HG02678 (cell line): Measurements from ENCODE around the gene GDI2.

Experiments used
- ATAC-seq: cut with Tn5 transposase; IDR thresholded peaks from one replicate; pipeline ENCODE4 v1.9.1; 2021; ENCODE audit warnings: mild to moderate bottlenecking, moderate library complexity; ENCODE audit not compliant: unreplicated experiment

GDI2 gene

GRCh38 chr10:5746197-5746596, 67.0 kb downstream of the GDI2 start:
- no peak for ATAC-seq

DNA sequence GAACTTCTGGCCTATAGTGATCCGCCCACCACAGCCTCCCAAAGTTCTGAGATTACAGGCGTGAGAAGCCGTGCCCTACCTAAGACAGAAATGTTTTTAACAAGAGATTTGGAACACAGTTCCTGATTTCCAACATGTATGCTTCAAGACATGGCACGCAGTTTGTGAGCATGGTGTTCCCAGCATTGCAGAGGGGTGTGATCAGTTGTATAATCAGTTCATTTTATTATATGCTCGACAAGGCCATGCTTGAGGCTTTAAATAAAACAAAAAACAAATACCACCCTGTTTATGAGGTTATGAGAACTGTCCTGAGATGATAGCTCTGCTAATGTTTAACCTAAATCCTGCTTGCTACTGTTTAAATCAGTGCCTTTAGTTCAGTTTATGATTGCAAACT, 68.4 kb downstream of the GDI2 start:
- ATAC-seq, result no peak

GRCh38 chr10:5743736-5744135, 69.5 kb downstream of the GDI2 start:
- ATAC-seq, result no peak

- ATAC-seq, result no peak
Observed at GRCh38 chr10:5742116-5742515, 71.1 kb downstream of the GDI2 start.

- no peak for ATAC-seq
Observed at GRCh38 chr10:5741276-5741675, 72.0 kb downstream of the GDI2 start.

GRCh38 chr10:5738427-5738826, 74.8 kb downstream of the GDI2 start:
- no peak for ATAC-seq

DNA sequence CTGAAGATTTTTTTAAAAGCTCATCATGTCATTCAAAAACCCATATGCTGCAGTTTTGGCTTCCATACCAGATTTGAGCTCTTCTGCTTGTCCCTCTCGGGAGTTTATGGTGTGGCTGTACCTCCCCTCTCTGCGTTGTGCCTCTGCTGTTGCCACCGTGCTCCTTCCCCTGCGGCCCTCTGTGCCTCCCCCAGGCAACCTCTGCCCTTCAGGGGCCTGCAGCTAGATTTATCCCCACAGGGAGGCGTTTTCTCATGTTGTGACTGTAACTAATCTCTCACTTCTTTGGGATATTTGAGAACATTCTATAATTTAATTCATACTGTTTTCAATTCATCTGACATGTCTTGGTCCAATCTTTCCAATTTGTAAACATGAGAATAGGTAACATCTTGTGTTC, 75.9 kb downstream of the GDI2 start:
- ATAC-seq, result no peak

DNA sequence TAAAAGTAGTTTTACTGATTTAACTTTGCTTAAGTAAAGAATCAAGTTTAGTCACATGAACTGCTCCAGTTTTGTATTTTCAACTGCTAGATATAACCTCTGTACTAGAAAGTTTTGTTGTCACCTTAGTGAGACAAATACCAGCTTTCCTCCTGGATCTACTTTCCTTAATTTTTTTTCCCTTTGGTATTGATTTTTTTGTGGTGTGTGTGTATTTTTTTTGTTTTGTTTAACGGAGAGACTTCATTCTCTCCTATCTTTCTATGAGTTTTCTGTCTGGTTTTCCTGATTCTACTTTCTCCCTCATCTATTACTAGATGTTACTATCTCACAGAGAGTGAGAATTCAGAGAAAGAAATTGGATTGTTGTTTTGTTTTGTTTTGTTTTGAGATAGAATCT, 76.6 kb downstream of the GDI2 start:
- no peak for ATAC-seq

DNA sequence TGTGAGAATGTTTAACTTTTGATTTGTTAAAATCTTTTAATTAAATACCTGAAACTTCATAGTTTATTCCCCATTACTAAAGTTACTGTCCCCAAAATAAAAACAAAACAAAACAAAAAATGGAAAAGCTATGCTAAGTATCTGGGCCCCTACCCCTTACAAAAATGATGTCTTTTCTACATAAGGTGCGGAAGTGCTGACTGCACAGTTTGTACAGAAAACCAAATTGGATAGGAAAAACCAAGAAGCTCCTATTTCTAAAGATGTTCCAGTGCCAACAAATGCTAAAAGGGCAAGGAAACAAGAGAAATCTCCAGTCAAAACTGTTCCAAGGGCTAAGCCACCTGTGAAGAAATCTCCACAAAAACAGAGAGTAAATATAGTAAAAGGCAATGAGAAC, 78.1 kb downstream of the GDI2 start:
- ATAC-seq, result no peak

- ATAC-seq, result no peak
Observed at GRCh38 chr10:5732141-5732540, 81.1 kb downstream of the GDI2 start.

- ATAC-seq, result no peak
Observed at GRCh38 chr10:5731559-5731958, 81.7 kb downstream of the GDI2 start.

DNA sequence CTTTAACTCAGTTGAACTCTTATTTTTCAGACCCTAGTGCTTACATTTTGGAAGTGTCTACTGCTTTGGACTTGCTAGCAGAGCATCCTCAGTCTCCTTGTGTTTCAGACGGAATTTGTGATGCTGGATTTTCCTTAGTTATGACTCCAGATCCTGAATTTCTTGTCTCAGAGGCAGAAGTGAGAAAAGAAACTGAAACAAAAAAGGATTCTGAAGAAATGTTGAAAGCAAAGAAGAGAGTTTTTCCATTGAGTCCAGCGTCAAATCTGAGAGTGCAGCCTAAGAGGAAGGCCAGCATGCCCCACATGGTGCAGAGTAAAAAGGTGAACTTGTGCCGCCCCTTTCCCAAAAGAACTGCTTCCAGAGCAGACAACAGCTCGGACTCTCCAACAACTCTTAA, 82.5 kb downstream of the GDI2 start:
- ATAC-seq, result no peak

DNA sequence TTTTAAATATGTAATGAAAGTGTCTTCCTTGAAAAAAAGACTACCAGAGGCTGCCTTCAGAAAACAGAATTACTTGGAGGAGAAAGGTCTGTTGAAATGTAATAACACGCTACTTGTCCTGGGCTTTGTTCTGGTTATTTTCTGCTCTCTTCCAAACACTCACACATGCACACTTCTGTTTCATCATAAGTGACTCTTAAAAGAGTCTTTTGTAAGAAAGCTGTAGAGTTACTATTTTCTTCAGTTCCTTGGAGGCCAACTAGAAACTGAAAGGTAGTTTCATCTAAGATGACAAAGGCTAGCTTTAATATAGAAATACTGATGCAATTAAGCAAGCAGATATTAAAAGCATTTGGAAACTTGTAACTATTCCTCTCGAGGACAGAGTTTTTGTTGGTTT, 89.5 kb downstream of the GDI2 start:
- ATAC-seq, result no peak

GRCh38 chr10:5720182-5720581, 93.1 kb downstream of the GDI2 start:
- ATAC-seq, result no peak

DNA sequence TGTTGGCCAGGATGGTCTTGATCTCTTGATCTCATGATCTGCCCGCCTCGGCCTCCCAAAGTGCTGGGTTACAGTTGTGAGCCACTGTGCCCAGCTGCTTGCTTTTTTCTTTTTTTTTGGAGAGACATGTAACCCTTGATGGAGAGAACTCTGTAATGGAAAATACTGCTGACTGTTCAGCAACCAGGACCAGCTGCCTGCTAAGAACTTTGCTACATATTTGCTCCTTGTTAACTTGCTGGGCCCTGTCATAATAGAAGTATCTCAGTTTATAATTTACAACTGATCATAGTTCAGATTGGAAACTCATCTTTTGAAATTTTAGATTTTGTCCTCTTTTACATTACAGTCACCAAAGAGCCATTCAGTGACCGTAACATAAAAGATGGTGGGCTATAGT, 93.7 kb downstream of the GDI2 start:
- no peak for ATAC-seq
